CD4-positive, alpha-beta T cell treated with Interleukin-17A for 4 hours (primary cell): ENCODE results near the gene LARP7.
"Not testable (repeated sequence)": the region's sequence is repeated elsewhere in the genome, so short reads cannot be mapped to it uniquely, and the experiment has no call there.

Experiments used
- DNase-seq: peaks from one replicate; pipeline ENCODE4 v3.0.0-alpha.2; 2020; ENCODE audit warnings: mixed read lengths

LARP7 gene

DNA sequence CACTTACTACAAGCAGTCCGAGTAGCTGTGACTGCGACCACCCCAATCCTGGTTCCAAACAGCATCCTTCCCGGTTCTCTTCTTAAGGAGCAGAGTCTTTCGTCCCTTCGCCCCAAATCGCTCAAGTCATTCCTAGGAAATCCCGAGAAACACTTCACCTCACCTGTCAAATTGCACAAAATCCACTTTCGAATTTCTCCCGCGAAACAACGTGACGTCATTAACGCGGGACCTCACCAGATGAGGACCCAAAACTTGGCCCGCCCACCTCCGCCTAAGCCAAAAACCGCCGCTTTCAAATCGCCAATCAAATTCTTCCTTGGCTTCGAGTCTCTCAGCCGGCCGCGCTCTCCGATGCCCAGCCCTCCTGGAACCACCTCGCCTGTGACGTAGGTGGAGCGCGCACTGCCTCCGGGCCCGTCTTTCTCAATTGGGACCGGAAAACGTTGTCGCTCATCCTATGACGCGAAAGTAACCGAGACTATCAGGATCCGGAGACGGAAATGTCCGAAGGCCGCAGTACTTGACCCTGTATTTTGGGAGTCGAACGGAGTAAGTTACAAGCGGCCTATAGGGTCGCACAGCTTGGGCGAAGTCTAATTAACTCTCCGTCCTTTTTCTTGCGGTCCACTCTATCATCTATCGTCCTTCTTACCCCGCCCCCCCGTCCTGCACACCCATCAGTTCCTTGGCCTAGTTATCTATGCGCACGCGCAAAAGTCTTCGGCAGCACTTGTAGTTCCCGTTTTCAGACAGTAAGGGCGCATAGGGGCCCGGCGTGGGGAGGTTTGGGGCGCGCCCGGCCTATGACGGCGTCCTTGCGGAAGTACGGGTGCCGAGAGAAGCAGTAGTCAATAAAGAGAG lies at the start of gene LARP7, which contains the start of gene ZGRF1:
Gene LARP7, plus strand, starts transcription at position 456 of the 864 bp plus-strand sequence. CDS start 7,527 bp downstream, outside the sequence.
Gene ZGRF1, minus strand, starts transcription at position 222 of the 864 bp plus-strand sequence. CDS start 3,733 bp downstream, outside the sequence.
- peak; percentile 97 for DNase-seq

DNA sequence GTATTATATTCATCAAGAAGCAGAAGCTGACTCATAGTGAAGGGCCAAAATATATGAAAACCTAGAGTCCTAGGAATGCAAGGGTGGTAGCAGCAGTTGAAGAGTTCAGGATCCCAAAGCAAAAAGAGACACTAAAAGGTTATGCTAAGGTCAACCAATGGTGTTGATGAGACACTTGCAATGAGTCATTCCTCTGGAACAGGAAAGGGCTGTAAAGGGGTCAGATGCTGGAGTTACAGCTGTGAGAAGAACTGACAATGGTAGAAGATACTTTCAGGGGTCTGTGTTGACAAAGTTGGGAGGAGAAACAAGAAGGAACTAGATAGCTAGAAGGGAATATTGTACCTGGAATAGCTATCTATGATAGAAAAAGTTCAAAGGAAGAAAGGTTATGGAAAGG lies 47.7 kb upstream of the LARP7 start:
- no peak for DNase-seq

DNA sequence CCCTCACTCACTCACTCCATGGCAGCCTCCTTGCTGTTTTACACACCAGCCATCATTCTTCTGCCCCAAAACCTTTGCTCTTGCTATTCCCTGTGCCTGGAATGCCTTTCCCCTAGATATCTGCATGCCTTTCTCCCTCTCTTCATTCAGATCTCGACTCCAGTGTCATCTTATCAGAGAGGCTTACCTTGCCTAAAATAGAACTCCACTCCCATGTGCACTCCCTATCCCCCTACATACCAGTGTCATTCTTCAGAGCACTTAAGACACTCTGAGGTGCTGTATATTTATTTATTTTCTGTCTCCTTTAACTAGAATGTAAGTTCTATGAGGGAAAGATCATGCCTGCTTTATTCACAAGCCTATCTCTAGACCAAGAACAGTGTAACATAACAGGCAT lies 45.4 kb upstream of the LARP7 start:
- DNase-seq = no peak

DNA sequence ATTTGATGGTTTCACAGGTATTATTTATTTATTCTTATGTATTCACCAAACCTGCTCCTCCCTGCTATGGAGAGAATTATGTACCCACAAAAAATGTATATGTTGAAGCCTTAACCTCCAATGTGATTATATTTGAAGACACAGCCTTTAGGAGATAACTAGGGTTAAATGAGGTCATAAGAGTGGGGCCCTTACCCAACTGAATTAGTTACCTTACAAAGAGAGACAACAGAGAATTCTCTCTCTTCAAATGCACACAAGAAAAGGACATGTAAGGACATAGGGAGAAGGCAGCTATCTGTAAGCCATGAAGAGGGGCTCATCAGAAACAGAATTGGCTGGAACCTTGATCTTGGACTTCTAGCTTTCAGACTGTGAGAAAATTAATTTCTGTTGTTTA lies 44.2 kb upstream of the LARP7 start:
- no peak for DNase-seq

DNA sequence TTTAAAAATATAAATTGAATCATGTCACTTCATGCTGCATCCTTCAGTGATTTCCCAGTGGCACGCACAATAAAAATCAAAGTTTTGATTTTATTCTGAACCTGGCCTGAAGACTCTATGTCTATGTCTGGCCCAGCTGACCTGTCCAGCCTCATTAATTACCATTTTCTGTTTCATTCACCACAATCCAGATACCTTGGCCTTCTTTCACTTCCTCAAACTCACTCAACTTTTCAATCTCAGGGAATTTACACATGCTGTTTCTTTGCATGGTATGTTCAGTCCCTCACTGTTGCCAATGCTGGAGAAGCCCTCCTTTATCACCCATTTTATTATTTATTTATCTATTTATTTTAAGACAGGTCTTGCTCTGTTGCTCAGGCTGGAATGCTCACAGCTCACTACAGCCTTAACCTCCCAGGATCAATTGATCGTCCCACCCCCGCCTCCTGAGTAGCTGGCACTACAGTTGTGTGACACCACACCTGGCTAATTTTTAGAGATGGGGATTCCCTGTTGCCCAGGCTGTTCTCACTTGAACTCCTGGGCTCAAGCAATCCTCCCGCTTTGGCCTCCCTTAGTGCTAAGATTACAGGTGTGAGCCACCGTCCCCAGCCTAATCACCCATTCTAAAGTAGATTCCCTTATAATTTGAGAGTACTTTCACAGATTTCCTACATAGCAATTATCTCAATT lies 43.4 kb upstream of the LARP7 start:
- no peak for DNase-seq

DNA sequence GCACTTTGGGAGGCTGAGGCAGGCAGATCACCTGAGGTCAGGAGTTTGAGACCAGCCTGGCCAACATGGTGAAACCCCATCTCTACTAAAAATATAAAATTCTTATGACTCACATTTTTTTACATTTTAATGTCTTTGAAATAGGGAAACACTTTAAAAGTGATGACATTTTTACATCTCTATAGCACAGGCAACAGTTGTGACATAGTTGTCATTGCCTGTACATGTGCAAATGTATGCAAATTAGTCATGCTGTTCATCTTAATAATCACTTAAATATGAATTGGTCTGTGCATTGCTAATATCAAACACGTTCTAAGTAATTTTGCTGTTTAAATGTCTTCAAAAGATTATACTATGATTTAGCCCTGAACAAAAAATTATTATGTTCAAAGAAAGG lies 42.0 kb upstream of the LARP7 start:
- no peak for DNase-seq

DNA sequence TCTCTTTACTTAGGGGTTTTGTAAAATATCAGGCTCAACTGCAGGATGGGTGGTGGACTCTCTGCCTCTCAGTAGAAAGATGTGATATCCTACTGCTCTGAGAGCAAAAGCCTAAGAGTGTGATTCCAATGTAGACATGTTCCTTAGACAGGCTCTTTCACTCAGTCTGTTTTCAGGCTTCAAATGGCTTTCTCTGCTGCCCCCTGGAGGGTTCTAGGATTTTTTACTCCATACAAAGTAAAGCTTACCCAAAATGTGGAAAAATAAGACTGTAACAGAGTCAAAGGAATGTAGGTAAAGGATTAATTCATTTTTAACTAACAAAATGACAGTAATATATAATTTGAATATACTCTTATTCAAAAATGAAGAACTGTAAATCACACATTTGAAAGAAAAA lies 32.4 kb upstream of the LARP7 start:
- DNase-seq = peak; percentile 53

DNA sequence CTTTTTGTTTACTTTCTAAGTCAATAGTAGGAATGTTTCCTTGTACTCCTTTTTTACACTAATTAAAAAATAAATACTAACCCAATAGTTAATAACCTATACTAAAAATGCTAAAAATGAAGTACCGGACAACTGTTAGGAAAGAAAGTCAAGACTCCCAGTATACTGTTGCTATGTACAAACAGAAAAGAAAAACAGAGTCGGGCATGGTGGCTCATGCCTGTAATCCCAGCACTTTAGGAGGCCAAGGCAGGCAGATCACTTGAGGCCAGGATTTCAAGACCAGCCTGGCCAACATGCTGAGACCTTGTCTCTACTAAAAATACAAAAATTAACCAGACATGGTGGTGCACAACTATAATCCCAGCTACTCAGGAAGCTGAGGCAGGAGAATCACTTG lies 24.1 kb upstream of the LARP7 start:
- not testable (repeated sequence) for DNase-seq

DNA sequence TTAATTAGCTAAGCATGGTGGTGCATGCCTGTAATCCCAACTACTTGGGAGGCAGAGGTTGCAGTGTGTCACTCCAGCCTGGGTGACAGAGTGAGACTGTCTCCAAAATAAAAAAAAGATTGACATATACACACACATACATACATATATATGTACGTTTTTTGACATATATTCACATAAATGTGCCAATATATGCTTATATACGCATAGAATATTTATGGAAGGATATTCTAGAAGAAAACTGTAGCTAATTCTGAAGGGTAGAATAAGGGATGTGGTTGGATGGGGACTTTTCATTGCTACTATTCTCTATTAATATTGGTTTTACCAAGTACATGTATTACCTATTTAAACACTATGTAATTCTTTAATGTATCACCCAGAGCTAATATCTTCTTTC lies 20.0 kb upstream of the LARP7 start:
- DNase-seq = no peak

DNA sequence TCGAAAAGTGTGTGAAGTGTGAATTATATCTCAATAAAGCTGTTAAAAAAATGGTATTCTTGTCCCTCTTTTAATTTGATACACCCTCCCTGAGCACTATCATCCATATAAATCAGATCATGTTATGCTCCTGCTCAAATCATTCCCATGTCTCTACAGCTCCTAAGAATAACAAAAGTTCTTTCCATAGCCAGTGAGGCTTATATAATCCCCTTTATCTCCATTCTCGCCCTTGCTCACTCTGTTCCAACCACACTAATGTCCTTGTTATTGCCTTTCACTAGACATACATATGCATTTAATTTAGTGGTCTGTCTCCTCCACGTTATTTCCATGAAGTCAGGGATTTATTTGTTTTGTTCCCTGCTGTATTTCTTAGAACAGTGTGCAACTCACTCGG lies 10.7 kb upstream of the LARP7 start:
- no peak for DNase-seq

DNA sequence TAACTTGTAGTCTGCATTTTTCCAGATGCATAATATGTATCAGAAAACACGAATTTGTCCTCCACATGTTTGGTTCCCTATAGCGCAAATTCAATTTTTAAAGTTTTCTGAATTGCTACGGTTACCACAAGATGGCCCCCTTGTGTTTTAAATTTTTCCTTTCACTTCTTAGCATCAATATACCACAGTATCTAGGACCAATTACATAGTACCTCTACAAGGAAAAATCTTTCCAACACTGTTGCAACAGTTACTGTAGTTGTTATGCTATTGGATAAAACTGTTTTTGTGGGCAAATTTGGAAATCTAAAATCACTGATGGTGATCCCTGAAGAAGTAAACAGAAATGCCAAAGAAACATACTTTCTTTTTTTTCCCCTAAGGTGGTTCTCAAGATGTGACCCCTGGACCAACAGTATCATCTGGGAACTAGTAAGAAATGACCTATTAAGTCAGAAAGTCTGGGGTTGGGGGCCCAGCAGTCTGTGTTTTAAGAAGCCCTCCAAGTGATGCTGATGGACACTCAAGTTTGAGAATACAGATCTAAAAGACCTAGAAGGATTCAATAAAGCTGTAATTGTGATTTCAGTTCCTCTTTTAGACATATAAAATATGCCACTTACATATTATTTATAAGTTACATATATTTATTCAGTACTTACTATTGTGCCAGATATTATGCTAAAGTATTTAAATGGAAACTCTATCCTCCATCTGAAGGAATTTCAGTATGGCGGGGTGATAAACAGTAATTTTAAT lies 3.3 kb upstream of the LARP7 start:
- DNase-seq = no peak

DNA sequence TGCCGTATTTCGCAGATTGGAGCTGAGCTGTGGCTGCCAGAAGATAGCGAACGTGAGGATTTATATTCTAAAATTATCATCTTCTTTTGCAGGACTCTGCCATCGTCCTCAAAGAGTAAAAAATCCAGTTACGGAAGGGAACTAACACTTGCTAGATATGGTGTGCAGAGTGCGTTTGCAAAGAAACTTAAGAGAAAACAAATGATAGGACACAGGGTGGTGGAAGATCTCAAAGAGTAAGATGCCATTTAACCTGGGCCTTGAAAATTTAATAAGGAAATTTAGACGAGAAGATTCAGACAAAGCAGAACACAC lies 566 bp downstream of the LARP7 start:
- DNase-seq = no peak

DNA sequence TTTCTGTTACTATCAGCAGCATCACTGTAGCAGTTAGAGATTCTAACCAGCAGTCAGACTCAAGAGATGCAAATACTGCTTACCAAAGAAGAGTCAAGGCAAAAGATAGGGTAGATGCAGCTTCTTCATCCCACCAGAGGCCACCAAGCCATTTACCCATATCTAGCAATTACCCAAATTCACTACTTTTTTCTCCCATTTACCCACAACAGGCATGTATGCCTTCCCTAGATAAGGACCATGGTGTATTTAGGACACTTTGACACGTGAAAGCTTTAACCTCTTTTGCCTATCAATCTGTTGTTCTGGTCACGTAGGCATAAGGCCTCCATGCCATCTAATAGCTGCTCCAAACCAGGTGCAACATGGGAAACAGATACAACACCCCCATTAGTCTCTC lies 5.6 kb downstream of the LARP7 start:
- DNase-seq = no peak

DNA sequence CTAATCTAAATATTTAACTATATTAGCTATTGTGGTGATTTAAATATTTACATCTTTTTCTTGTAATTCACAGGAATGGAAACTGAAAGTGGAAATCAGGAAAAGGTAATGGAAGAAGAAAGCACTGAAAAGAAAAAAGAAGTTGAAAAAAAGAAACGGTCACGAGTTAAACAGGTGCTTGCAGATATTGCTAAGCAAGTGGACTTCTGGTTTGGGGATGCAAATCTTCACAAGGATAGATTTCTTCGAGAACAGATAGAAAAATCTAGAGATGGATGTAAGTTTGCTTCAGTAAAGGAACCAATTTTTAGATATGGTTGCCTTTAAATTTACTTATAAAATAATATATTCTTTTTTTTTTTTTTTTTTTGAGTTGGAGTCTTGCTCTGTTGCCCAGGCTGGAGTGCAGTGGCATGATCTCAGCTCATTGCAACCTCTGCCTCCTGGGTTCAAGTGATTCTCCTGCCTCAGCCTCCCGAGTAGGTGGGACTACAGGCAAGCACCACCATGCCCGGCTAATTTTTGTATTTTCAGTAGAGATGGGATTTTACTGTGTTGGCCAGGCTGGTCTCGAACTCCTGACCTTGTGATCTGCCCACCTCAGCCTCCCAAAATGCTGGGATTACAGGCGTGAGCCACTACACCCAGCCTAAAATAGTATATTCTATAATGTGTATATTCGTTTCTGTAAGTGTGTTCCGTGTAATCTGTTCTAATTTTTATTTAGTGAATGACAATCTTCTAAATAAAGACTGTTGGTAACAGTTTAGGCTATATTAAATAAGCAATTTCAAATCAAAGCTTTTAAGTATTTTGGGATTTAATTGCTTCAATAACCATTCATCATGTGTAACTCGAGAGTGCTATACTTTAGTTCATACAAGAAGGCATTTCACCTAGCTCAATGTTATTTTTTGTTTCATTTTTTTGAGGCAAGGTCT lies 7.9 kb downstream of the LARP7 start:
- not testable (repeated sequence) for DNase-seq

DNA sequence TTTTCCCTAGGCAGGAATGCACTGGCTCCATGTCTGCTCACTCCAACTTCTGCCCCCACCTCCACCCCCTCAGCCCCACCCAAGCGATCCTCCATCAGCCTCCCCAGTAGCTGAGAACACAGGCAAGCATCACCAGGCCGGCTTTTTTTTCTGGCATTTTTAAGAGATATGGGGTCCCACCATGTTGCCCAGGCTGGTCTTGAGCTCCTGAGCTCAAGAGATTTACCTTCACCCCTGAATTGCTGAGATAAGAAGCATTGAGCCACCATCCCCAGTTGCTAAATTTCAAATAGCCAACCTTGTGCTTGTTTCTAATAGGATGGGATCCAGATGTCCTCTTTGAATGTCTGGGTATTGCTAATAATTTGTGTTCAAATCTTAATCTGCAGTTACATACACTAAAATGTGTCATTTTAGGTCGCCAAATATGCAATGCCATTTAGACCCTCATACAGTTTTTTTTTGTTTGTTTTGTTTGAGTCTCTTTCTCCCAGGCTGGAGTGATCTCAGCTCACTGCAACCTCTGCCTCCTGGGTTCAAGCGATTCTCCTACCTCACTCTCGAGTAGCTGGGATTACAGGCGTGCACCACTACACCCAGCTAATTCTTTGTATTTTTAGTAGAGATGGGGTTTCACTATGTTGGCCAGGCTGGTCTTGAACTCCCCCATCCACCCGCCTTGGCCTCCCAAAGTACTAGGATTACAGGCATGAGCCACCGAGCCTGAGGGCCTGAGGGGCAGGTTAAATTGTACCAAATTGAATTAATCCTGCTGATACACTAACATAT lies 8.8 kb downstream of the LARP7 start:
- no peak for DNase-seq

DNA sequence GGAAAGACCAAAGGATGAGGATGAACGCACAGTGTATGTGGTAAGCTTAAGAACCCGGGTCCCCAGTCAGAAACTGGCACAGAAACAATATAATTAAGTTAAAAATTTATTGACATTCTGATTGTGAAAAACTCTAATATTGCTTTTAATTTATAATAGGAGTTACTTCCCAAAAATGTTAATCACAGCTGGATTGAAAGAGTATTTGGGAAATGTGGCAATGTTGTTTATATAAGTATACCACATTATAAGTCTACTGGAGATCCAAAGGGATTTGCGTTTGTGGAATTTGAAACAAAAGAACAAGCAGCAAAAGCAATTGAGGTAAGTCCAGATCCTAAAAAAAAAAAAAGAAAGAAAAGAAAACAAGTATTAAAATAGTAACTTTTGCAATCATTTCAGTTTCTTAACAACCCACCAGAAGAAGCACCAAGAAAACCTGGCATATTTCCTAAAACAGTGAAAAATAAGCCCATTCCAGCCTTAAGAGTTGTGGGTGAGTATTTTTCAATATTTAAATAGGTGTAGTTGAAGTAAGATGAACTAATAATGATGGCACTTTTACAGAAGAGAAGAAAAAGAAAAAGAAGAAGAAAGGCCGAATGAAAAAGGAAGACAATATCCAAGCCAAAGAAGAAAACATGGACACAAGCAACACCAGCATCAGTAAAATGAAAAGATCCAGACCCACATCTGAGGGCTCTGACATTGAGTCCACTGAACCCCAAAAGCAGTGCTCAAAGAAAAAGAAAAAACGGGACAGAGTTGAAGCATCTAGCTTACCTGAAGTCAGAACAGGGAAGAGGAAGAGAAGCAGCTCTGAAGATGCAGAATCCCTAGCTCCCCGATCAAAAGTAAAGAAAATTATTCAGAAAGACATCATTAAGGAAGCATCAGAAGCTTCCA lies 9.9 kb downstream of the LARP7 start:
- DNase-seq = no peak

DNA sequence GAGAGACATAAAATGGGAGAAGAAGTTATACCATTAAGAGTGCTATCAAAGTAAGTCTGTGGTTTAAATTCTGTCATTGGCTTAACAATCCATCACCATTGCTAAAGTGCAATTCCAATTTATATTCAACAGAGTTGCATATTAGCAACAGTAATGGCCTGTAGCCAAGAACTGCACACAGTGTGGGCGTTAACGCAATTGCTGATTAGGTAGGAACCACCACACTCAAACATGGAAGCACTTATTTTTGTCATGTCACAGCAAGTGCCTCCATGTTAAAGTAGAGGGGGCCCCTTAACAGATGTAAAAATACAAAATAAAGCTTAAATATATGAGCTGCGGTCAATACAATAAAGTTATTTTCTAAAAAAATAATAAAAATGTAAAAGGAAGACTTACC lies 10.8 kb downstream of the LARP7 start:
- DNase-seq = no peak

DNA sequence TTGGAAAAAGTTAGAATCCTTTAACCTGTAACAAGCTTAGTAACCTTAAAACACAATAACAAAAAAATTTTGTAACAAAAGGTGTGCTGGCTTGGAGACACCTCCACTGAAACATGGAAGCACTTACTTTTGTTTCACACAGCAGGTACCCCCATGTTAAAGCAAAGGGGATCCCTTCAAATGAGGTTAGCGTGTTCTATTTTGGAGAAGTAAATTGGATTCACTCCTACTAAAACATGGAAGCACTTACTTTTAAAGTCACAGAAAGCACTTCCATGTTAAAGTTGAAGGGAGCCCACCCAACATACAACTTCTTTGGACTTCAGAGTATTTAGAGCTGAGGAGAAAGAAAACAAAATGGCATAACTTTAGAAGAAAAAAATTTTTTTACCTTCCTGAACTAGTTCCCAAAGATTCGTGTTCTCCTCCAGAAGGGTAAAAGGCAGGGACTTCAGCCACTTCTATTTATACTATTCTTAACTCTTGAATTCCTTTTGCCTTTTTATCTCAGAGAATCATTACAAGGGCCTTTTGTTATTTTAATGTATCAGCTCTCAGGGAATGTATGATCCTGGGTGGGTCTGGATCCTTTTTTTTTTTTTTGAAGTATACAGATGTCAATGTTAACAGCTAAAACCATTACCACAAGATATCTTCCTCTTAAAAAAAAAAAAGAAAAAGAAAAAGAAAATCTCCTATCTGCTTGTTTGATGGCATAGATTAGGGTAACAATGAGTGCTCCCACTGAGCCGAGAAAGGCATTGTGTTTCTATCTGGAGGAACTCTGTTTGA lies 11.5 kb downstream of the LARP7 start:
- no peak for DNase-seq

DNA sequence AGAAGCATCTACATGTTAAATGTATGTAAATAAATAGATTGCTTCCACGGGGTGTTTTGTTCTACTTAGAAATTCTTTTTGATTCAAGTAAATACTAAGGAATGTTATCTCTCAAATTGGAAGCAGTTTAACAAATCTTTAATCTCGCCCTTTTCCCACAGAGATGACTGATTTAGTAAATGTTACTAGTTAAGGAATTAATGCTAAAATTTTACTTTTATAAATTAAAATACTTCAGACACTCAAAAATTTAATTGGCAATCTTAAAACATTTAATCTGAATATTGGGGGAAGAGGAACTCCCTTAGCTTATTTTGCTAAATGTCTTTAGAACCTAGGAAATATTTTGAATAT lies 12.1 kb downstream of the LARP7 start:
- DNase-seq = no peak

DNA sequence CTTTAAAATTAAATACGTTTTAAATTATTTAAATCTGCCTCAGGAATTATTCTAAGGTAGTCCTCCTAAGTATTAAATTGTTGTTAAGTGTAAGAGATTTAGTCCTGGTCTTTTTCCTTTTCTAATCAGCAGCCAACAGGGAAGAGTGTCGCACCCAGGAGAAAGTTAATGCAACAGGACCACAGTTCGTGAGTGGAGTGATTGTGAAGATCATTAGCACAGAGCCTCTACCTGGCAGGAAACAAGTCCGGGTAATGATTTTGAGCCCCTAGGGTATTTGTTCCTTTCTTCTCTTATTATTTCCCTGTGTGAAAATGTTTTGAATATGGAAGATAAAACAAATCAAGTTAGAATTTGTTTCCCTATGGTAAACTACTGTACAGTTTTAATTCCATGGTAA lies 13.4 kb downstream of the LARP7 start:
- no peak for DNase-seq
